Embryonic facial prominence (tissue), 1 donor: Measurements from ENCODE around the gene LSP1.
A peak's percentile ranks its signal among the peaks of the same experiment; 100 is the strongest.

Experiments used
- DNase-seq: peaks from one replicate; pipeline ENCODE4 v3.0.0-alpha.2; 2016; ENCODE audit errors: extremely low spot score

LSP1 gene

DNA sequence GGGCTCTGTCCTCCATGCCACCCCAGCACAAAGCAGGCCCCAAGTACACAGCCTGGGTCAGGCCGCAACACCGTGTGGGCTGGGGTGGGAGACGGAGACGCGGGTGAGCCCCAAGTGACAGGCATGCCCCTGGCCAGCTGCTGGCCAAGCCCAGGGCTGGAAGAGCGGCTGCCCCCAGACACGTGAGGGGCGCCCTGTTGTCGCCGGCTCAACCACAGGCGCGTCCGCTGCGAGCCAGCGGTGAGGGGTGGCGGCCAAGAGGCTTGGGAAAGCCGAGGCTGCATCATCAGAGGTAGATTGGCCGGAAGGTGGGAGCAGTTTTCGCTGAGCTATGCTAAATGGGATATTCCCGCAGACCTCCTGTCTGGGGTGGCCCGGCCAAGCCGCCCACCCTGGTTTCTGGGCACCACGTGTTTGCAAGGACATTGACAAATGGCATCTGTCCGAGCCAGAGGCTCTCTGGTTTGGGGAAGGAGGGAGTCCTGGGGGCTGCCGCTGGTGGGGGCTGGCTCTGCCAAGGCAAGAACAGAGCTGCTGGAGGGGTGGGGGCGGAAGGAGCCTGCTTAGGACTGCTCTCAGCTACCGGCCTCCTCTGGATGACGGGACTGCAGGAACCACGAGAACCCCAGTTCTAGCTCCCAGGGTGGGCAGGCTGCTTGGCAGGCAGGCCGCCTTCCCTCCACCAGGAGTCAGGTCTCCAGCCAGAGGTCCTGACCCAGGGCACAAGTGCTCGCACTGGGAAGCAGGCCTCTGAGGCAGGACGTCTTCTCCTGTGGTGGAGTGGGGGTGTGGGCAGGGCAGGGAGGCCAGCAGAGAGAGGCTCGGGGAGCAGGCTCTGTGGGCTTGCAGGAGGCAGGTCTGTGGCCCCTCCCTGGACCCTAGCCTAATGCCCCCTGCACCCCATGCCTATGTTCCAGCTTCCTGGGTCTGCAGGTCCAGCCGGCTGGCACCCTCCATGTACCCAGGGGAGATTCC is 38.3 kb downstream of the LSP1 start:
- DNase-seq = no peak

GRCh38 chr11:1891831-1892115 is 38.9 kb downstream of the LSP1 start, which contains the start of gene PRR33:
PRR33 (minus strand) TSS chr11:1891895; CDS start chr11:1890584, 1,311 bp downstream.
- DNase-seq = no peak

GRCh38 chr11:1892116-1892515 is 39.2 kb downstream of the LSP1 start:
- no peak for DNase-seq

GRCh38 chr11:1892558-1892957 is 39.7 kb downstream of the LSP1 start:
- DNase-seq = no peak

GRCh38 chr11:1893581-1894359 is 40.9 kb downstream of the LSP1 start:
- DNase-seq = no peak

- no peak for DNase-seq
These were observed 41.9 kb downstream of the LSP1 start for GRCh38 chr11:1894759-1895158.

DNA sequence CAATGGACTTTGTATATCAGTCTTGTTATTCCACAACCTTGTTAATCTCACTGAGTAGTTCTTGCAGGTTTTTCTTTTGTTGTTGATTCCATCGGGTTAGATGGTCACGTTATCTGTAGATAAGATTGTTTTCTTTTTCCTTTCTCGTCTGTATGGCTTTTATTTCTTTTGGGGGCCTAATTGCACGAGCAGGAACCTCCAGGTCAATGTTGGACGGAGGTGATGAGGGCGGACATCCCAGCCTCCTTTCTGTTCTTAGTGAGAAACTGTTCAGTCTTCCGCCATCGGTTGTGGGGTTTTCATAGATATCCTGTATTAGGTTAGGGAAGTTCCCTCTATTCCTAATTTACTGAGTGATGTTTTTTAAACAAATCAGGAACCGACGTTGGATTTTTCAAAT is 43.6 kb downstream of the LSP1 start:
- no peak for DNase-seq

- no peak for DNase-seq
These were observed 44.0 kb downstream of the LSP1 start for GRCh38 chr11:1896923-1897322.

DNA sequence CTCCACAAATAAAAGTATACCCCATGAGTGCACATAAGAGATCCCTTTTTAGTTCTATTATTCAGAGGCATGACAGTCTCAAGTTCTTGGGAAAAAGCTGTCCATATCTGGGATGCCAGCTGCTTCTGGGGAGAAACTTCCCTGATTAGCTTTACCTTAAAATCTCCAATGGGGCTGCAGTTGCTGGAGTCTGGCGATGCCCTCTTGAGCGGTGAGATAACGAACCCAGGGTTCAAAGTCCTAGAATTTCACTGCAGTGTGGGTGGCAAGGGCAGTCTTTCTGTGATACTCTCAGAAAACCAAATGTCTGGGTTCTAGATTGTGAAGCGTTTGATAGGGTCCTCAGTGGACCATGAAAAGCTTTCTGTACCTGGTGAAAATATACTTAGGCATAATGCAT is 46.2 kb downstream of the LSP1 start:
- no peak for DNase-seq

GRCh38 chr11:1899686-1900085 is 46.8 kb downstream of the LSP1 start:
- no peak for DNase-seq

GRCh38 chr11:1906181-1906580 is 53.3 kb downstream of the LSP1 start:
- no peak for DNase-seq

DNA sequence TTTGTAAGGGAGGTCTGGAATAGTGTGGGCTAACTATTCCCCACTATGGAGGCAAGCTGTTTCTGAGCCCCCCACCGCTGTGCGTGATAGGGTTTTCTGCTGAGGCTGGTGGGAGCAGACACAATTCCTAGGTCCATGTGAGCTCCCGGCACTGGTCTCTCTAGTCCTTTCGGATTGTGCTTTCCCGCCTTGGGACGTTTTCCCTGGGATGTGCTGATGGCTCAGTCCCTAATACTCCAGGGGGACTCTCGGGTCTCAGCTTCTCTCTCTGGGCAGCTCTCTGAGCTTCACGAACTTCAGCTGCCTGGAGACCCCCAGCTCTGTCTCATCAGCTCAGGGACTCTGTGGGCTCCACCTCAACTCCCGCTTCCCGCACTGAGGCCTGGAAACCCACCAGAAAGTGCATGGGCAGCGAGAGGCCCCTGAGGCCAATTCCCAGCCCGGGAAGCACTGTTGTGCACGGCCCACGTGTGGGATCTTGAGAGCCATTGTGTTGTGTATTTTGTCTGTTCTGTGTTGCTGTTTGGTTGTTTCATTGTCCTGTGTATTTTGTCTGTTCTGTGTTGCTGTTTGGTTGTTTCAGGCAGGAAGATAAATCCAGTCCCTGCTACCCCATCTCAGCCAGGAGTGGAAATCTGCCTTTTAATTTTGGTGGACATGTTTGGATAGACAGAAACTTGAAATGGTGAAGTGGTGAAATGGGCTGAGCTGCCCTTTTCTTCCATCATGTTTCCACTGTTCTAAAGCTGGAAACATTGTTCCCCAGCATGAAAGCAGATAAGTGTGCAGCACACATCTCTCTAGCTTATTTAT is 53.9 kb downstream of the LSP1 start:
- no peak for DNase-seq

DNA sequence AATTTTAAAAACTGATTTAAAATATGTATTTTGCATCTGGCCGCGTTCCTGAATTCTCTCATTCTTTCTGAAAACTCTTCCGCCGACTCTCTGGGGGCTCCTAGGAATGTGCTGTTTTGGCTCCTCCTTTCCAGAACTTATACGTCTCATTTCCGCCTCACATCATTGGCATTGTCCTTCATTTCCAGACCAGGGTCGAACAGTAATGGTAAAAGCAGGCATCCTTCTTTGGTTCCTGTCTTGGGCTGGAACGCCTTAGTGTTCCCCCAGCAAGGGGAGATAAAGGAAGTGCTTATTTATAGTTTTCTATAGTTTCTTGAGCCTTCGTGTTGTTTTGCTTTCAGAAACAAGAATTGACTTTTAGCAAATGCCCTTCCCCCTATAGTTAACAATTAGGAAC is 55.7 kb downstream of the LSP1 start:
- DNase-seq = peak; percentile 84

- DNase-seq = no peak
These were observed 56.6 kb downstream of the LSP1 start for GRCh38 chr11:1909524-1909923.

GRCh38 chr11:1912289-1912878 is 59.5 kb downstream of the LSP1 start:
- no peak for DNase-seq

- DNase-seq = no peak
These were observed 60.6 kb downstream of the LSP1 start for GRCh38 chr11:1913271-1914060.

- no peak for DNase-seq
These were observed 62.9 kb downstream of the LSP1 start for GRCh38 chr11:1915795-1916131.

- DNase-seq = no peak
These were observed 63.5 kb downstream of the LSP1 start for GRCh38 chr11:1916132-1916985.

DNA sequence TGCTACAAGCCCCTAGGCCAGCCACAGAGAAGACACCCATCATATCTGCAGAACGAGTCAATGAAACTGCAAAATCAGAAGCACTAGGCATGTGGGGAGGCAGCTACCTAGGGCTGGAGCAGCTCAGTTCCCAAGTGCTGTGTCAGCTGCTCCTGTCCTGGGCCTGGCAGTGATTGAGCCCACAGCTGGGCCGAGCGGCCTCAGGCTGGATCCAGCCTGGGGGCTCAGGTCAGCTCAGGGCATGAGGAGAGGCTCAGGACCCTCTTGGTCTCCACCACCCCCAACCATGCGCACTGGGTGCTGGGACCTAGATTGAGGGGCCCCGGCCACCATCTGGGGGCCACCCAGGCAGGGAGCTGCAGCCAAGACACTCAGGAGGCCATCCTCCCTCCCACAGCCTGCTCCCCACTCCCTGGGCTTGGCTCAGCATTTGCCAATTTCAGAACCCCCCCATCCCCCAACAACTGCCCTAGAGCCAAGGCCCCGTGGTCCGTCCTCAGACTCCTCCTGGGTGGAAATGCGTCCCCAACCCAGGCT is 64.2 kb downstream of the LSP1 start:
- no peak for DNase-seq
